ENCODE results near the gene FBXO27. TPM values are rescaled to one million over a fixed set of nuclear protein-coding genes. Genes with fewer than 3 reads are reported as not detected.

FBXO27 gene
- total and polyA plus RNA-seq, 2 of the 4 experiments (the other 2 are of a cell fraction): 0.18 to 0.50 TPM

DNA sequence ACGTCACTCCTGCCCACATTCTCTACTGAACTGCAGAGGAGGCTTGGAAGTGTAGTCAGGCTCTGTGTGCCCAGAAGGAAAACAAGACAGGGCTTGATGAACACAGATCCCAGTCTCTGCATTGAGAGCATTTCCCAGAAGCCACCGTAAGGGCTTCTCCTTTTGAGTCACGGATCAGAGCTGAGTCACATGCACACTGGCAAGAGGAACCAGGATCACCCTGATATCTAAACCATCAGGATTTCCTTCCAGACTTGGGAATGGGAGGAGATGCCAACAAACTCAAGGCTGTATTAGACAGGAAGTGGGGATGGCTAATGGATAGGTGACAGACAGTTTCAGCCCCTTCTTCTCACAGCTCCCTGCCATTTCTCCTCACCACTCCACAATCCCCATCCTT is 39.1 kb downstream of the FBXO27 start:
- Histone ChIP-seq H2AFZ (replicated peaks; ENCODE audit: low read length, poor library complexity) (peak overlapping the region; percentile 82), H2BK15ac (ENCODE audit: low read depth, low read length) (no peak overlapping the region), H4K8ac (ENCODE audit: low read depth in 2 of 2, low read length in 2 of 2) (0 out of 4 replicates have a peak overlapping the region, but pooled peaks of 1 of the 2 experiments have one; percentile 27), H3K18ac (ENCODE audit: low read depth, low read length) (no peak overlapping the region), H3K79me1 (ENCODE audit: low read depth in 1 of 2, low read length in 2 of 2) (no peaks in the 10 kb centered on the region), H4K20me1 (ENCODE audit: insufficient read depth, low read length) (no peaks in the 10 kb centered on the region; the same call in 1 of the 2 replicates), H3K56ac (ENCODE audit: extremely low read depth, insufficient read depth, low read length) (no peak overlapping the region), H3K4me1 (ENCODE audit: control insufficient read depth, insufficient read depth, low read length) (peaks cover 9% of the 10 kb centered on the region; the same call in 1 of the 2 replicates), H3K4me3 (ENCODE audit: insufficient read depth, low read depth, low read length) (no peak overlapping the region), H3K4me2 (ENCODE audit: low read depth, low read length) (no peak overlapping the region), H4K5ac (ENCODE audit: low read depth, low read length) (no peak overlapping the region; the same call in 1 of the 2 replicates), H3K9ac (ENCODE audit: low read depth, low read length) (no peak overlapping the region), H2BK5ac (ENCODE audit: low read depth, low read length, poor library complexity, severe bottlenecking) (no peak overlapping the region), H3K23ac (ENCODE audit: low read depth, low read length) (no peak overlapping the region), H4K91ac (ENCODE audit: insufficient read depth, low read depth, low read length) (no peak overlapping the region), H3K36me3 (ENCODE audit: control insufficient read depth, insufficient read depth, low read length) (no peaks in the 10 kb centered on the region), H2AK9ac (replicated peaks; ENCODE audit: low read depth, low read length, poor library complexity) (peak overlapping the region; percentile 38), H2AK5ac (ENCODE audit: low read depth, low read length) (no peak overlapping the region), H2BK20ac (ENCODE audit: low read depth, low read length) (no peak overlapping the region; the same call in 1 of the 2 replicates), H3K14ac (replicated peaks; ENCODE audit: low read depth, low read length) (peak overlapping the region; percentile 68; the same call in 1 of the 2 replicates), H3K9me1 (ENCODE audit: insufficient read depth, low read length) (no peaks in the 10 kb centered on the region; the same call in 1 of the 2 replicates), H3K4ac (ENCODE audit: low read depth, low read length) (peak overlapping the region; percentile 72; the same call in 1 of the 2 replicates), H3K27ac (ENCODE audit: insufficient read depth, low read length) (0 out of 2 replicates have a peak overlapping the region, but pooled peaks have one; percentile 12), H3K27me3 (ENCODE audit: control insufficient read depth, insufficient read depth, low read length) (no peaks in the 10 kb centered on the region), H3K9me3 (ENCODE audit: control insufficient read depth, insufficient read depth, low read length) (no peaks in the 10 kb centered on the region), H2BK120ac (ENCODE audit: low read depth, low read length) (no peak overlapping the region)
- dilution Hi-C loops (cut with HindIII; ENCODE audit: low sequenced_read_pairs, unreplicated experiment): no loop called here
- intact Hi-C loops (cut with micrococcal nuclease): no loop called here
- CTCF ChIA-PET: no interaction called here
- no TSS peak for BruUV-seq (replicated peaks)
- TF ChIP-seq, protein P1, sequence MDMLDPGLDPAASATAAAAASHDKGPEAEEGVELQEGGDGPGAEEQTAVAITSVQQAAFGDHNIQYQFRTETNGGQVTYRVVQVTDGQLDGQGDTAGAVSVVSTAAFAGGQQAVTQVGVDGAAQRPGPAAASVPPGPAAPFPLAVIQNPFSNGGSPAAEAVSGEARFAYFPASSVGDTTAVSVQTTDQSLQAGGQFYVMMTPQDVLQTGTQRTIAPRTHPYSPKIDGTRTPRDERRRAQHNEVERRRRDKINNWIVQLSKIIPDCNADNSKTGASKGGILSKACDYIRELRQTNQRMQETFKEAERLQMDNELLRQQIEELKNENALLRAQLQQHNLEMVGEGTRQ (IDR thresholded peaks at IDR 0.05; ENCODE audit: low read depth, low read length): peak; percentile 54; the same call in 1 of the 2 replicates
- TF ChIP-seq POLR2A (IDR thresholded peaks at IDR 0.05; ENCODE audit: low read depth, low read length) (no peak), CHD1 (IDR thresholded peaks at IDR 0.05; ENCODE audit: low read depth, low read length) (no peak), BHLHE40 (IDR thresholded peaks at IDR 0.05; ENCODE audit: low read depth, low read length) (0 out of 2 replicates have a peak, but pooled peaks have one; percentile 23), CEBPB (IDR thresholded peaks at IDR 0.05; ENCODE audit: low read depth, low read length) (no peak), MAZ (IDR thresholded peaks at IDR 0.05; ENCODE audit: borderline replicate concordance, low read depth, low read length) (no peak), MAFK (IDR thresholded peaks at IDR 0.05; ENCODE audit: low read depth, low read length) (no peak), RFX5 (IDR thresholded peaks at IDR 0.05; ENCODE audit: low read depth, low read length) (no peak), FOS (IDR thresholded peaks at IDR 0.05; ENCODE audit: low read depth, low read length) (no peak)
- WGBS, 2 experiments (ENCODE audit: extremely low coverage in 2 of 2, insufficient read length in 1 of 2): no CpG with 5 or more reads among the region's 3 CpGs
- in situ Hi-C loops (cut with MboI; ENCODE audit: low sequenced_read_pairs): no loop called here
- ATAC-seq (ENCODE audit: low read depth): peak; percentile 73
- POLR2A ChIA-PET (ENCODE audit: unreplicated experiment): no interaction called here
- DNase-seq: peak; percentile 74

Data from IMR-90 (cell line).